Stimulated activated CD8-positive, alpha-beta memory T cell treated with anti-CD3 and anti-CD28 coated beads, Interleukin-4, amount 100 ng/mL, for 4 hours (primary cell): ENCODE results near the gene NXPH4.

Experiments used
- DNase-seq, 2 donors: peaks; one replicate each; pipeline ENCODE4 v3.0.0-alpha.2; 2020; ENCODE audit warnings: low read depth in 2 of 2, low spot score in 1 of 2

Gene NXPH4

GRCh38 chr12:57183939-57184725 lies 32.5 kb upstream of the NXPH4 start:
- no peak for DNase-seq

- DNase-seq: no peak
These were observed 31.2 kb upstream of the NXPH4 start for GRCh38 chr12:57185403-57185802.

- DNase-seq: no peak
These were observed 30.6 kb upstream of the NXPH4 start for GRCh38 chr12:57185906-57186508.

GRCh38 chr12:57187222-57188089 lies 29.1 kb upstream of the NXPH4 start:
- DNase-seq: no peak

GRCh38 chr12:57188090-57188425 lies 28.5 kb upstream of the NXPH4 start:
- no peak for DNase-seq

GRCh38 chr12:57190037-57190436 lies 26.6 kb upstream of the NXPH4 start:
- no peak for DNase-seq

GRCh38 chr12:57190821-57191220 lies 25.8 kb upstream of the NXPH4 start:
- DNase-seq: no peak

GRCh38 chr12:57191410-57191809 lies 25.2 kb upstream of the NXPH4 start:
- DNase-seq: no peak

GRCh38 chr12:57192920-57193319 lies 23.7 kb upstream of the NXPH4 start:
- DNase-seq: no peak

- DNase-seq: no peak
These were observed 22.8 kb upstream of the NXPH4 start for GRCh38 chr12:57193706-57194245.

- DNase-seq: no peak
These were observed 22.3 kb upstream of the NXPH4 start for GRCh38 chr12:57194253-57194652.

- DNase-seq: no peak
These were observed 21.4 kb upstream of the NXPH4 start for GRCh38 chr12:57195186-57195585.

- no peak for DNase-seq
These were observed 20.8 kb upstream of the NXPH4 start for GRCh38 chr12:57195611-57196371.

- no peak for DNase-seq
These were observed 20.2 kb upstream of the NXPH4 start for GRCh38 chr12:57196439-57196838.

- no peak for DNase-seq
These were observed 19.6 kb upstream of the NXPH4 start for GRCh38 chr12:57196956-57197355.

- DNase-seq: no peak
These were observed 18.3 kb upstream of the NXPH4 start for GRCh38 chr12:57198329-57198728.

- no peak for DNase-seq
These were observed 17.4 kb upstream of the NXPH4 start for GRCh38 chr12:57199191-57199590.

- DNase-seq: no peak
These were observed 16.1 kb upstream of the NXPH4 start for GRCh38 chr12:57200497-57200896.

- DNase-seq: no peak
These were observed 15.4 kb upstream of the NXPH4 start for GRCh38 chr12:57201219-57201618.

- no peak for DNase-seq
These were observed 15.0 kb upstream of the NXPH4 start for GRCh38 chr12:57201631-57202030.

- DNase-seq: no peak
These were observed 14.3 kb upstream of the NXPH4 start for GRCh38 chr12:57202321-57202720.
